NCI-H1694 treated with DMSO at 0.1 percent for 48 hours (cell line): ENCODE data around the gene CA9.

Source experiments
- DNase-seq: peaks from one replicate; lab custom pipeline; 2025; lab: John Stamatoyannopoulos, UW

The CA9 gene

GRCh38 chr9:35675732-35676392 is 2.1 kb downstream of the CA9 start:
- no peak for DNase-seq

- DNase-seq = no peak
These were observed 5.4 kb downstream of the CA9 start for GRCh38 chr9:35679091-35679490.

DNA sequence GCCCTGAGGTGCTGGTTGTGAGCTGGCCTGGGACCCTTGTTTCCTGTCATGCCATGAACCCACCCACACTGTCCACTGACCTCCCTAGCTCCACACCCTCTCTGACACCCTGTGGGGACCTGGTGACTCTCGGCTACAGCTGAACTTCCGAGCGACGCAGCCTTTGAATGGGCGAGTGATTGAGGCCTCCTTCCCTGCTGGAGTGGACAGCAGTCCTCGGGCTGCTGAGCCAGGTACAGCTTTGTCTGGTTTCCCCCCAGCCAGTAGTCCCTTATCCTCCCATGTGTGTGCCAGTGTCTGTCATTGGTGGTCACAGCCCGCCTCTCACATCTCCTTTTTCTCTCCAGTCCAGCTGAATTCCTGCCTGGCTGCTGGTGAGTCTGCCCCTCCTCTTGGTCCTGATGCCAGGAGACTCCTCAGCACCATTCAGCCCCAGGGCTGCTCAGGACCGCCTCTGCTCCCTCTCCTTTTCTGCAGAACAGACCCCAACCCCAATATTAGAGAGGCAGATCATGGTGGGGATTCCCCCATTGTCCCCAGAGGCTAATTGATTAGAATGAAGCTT is 6.1 kb downstream of the CA9 start:
- DNase-seq = no peak

DNA sequence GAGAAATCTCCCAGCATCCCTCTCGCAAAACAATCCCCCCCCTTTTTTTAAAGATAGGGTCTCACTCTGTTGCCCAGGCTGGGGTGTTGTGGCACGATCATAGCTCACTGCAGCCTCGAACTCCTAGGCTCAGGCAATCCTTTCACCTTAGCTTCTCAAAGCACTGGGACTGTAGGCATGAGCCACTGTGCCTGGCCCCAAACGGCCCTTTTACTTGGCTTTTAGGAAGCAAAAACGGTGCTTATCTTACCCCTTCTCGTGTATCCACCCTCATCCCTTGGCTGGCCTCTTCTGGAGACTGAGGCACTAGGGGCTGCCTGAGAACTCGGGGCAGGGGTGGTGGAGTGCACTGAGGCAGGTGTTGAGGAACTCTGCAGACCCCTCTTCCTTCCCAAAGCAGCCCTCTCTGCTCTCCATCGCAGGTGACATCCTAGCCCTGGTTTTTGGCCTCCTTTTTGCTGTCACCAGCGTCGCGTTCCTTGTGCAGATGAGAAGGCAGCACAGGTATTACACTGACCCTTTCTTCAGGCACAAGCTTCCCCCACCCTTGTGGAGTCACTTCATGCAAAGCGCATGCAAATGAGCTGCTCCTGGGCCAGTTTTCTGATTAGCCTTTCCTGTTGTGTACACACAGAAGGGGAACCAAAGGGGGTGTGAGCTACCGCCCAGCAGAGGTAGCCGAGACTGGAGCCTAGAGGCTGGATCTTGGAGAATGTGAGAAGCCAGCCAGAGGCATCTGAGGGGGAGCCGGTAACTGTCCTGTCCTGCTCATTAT is 6.8 kb downstream of the CA9 start:
- no peak for DNase-seq

GRCh38 chr9:35681341-35682002 is 7.7 kb downstream of the CA9 start:
- no peak for DNase-seq

GRCh38 chr9:35682051-35682450 is 8.3 kb downstream of the CA9 start:
- no peak for DNase-seq

DNA sequence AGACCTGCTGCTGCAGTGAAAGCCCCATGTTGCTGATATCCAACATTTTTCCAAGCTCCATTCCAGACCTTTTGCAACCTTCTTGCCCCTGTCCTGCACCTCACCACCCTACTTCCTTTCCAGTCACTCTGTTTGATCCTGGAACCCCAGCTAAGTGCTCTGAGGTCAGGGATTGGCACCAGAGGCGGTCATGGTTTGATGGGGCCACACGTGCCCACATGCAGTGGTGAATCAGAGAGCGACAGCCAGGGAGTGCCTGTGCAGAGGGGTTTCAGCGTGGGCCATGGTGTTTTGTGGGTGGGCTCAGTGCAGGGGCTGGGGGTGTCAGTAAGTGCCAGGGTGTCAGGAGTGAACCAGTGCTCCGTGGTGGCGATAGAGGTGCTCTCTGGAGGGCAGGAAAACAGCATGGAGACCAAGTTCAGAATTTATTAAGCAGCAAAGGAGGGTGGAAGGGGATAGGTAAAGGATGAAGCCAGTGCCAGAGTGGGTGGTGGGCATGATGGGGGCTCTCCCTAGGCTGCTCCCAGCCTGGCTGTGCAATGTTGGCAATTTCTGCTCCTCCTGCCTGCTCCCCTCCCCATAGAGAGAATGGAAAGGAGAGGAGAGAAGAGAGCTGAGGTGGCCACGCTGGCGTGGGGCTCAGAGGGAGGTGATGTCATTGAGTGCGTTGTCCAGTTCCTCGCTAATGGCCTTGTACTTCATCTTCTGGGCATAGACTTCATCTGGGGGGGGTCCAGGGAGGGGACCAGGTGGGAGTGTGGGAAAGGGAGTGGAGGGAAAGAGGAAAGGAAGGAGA is 9.0 kb downstream of the CA9 start:
- no peak for DNase-seq

GRCh38 chr9:35683323-35683722 is 9.6 kb downstream of the CA9 start:
- DNase-seq = no peak

GRCh38 chr9:35684921-35685320 is 11.2 kb downstream of the CA9 start:
- no peak for DNase-seq

DNA sequence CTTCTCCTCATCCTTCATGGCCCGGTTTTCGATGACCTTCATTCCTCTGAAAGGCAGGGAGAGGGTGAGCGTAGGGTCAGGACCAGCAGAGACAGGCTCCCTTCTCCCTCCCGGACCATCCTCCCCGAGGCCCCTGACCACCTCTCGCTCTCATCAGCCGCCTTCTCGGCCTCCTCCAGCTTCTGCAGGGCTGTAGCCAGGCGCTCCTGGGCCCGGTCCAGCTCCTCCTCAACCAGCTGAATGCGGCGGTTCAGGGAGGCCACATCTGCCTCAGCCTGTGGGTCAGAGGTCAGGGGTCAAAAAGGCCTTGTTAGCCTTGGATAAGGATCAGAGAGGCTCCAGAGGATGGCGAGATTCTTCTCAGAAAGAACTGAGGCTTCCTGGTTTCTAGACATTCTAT is 11.8 kb downstream of the CA9 start:
- no peak for DNase-seq

DNA sequence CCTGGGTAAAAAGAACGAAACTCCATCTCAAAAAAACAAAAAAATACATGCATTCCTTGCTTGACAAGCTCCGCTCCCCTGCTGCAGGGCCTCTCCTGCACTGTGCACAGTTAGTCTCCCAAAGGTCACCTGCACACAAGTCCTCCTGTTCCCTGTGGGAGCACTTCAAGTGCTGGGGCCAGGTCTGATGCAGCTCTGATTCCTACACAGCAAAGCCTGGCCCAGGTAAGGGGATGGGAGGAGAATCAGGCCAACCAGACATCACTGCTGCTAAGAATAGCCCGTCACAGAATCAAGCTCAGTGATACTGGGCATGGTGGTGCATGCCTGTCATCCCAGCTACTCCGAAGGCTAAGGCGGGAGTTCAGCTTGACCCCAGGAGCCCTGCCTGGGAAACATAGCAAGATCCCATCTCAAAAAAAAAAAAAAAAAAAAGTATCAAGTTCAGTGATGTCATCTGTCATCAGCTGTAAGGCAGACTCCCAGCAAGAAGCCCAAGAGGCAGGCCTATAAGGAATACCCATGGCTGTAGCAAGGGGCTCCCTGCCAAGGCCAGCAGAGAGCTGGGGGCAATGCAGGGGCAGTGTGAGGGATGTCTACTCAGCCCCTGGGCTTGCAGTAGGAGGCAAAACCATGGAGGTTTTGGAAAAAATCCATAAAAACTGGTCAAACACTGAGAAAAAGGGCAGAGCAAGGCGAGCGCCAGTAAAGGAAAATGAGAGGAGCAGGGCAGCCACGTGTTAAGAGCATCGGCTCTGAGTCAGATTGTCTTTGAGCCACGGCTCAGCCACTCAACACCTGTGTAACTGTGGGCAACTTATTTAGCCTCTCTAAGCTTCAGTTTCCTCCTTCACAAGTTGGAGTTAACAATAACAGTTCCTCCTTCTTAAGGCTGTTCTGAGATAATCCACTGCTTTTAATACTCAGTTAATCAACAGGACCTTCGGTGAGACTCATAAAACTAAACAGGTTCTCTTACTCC is 12.8 kb downstream of the CA9 start:
- no peak for DNase-seq

DNA sequence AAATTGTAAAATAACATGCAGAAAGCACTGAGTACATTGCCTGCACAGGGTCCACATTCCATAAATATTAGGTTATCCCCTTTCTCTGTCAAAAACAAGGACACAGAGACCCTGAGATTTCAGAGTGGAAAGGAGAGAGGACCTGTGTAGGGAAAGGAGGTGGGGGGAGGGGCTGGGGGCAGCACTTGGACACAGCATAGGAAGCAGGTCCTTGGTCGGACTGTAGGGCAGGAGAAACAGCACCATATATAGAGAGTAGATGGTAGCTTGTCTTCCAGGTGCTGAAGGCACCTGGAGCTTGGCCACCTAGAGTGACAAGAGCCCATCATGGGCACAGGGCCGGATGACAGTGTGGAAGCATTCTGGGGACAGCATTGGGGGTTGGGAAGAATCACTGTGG is 13.6 kb downstream of the CA9 start:
- DNase-seq = no peak

DNA sequence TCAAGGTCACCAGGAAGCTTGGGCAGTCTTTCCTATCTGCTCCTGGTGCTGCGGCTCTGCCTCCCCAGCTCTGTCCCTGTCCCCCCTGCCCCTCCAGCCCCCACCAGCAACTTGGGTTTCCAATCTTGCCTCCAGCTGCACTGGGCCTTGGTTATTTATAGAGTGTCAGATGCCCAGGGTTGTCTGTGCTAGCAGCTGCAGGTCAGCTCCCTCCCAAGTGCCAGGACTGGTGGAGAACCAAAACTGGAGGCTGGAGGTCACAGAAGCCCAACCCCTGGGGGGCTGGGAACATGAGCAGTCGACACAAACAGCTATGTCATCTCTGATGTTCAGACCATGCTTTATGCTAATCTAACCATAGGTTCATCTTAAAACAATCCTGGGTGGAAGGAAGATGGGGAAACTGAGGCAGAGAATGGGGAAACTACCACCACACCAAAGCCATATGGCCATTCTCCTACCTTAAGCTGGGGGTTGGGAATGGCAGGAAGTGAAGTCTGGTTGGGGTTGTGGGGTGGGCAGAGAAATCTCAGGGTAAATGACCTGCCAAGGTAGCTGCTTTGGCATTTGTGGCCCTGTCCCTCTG is 14.3 kb downstream of the CA9 start:
- DNase-seq = no peak

DNA sequence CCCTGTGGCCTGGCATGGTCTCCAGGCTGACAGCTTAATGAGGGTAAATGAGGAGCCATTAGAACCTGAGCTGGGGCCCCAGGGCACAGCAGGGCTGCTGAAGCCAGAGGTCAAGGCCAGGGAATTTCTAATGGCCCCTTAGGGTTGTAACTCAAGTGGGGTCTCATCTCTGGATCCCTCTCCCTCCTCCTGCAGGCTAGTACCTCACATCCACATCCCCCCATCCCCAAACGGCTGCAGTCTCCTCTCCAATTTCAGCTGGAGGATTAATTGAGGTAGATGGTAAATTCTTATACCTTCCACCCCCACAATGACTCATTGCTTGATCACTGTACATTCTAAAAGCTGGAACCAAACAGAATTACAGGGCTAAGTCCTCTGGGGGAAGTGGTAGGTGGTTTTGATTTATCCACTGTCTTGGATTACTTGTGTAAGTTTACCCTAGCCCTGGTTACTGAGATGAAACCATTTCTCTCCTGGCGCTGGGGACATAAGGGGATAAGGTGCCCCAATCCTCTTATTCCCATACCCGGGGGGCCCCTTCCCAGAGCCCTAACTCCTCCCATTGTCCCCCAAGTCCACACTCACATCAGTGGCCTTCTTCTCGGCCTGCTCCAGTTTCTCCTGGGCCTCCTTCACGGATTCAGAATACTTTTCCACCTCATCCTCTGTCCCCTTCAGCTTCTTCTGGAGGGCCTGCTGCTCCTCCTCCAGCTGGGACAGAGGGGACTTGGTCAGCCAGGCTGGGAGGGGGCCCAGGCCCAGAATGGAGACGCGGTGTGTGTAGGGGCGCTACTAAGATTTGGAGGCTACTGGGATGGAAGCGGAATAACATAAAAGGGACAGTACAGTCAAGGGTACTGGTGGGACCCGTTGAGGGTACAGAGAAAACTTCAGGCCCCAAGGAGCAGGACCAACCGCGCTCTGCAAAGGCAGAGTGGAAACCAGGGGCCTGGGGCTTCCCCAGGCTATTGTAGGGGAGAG is 15.1 kb downstream of the CA9 start:
- DNase-seq = no peak

- no peak for DNase-seq
These were observed 16.0 kb downstream of the CA9 start, which contains the start of gene TPM2 for GRCh38 chr9:35689542-35690293. Gene TPM2, minus strand, starts transcription at chr9:35689925. Its CDS starts 108 bp downstream, at chr9:35689817.

DNA sequence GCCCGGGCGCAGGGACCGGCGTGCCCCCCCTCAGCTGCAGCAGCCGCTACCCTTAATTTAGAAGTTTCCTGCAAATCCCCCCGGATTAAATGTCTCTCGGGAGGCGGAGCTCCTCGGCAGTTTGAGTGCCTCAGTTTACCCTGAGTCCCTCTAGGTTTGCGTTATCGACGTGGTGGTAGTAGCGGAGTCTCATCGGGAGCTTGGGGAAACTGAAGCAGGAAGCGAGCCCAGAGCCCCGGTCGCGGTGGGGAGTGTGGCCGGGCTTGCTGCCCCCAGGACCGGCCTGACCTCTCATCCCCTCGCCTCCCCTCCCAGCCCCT is 16.5 kb downstream of the CA9 start:
- no peak for DNase-seq

- DNase-seq = peak; percentile 33
These were observed 17.0 kb downstream of the CA9 start for GRCh38 chr9:35690614-35691333.

DNA sequence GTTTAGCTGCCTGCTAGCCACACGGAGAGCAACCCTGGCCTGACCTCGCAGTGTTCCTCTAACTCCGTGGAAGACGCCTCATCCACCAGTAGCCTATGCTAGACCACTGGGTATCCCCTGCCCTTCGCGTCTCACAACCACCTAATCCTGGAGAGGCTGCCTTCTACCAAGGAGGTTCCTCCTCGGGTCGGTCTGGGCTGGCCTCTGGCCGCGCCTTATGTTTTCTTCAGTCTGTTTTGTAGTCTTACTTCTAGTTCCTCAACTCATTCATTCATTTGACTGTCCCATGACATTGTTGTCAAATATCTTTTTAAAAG is 17.6 kb downstream of the CA9 start:
- DNase-seq = no peak
